DOHH2 (cell line): ENCODE data around the gene MT1F.

Source experiments
- H3F3A ChIP-seq: fragments of 200-600 bp; sonication (generic), shearing (Covaris generic); 2 replicates; pipeline ENCODE4 v1.6.0; 2016; ENCODE audit warnings: antibody characterized with exemption, mild to moderate bottlenecking; ENCODE audit not compliant: control insufficient read depth, insufficient read depth
- H3K27ac ChIP-seq: fragments of 200-600 bp; sonication (generic); 2 replicates; pipeline ENCODE4 v1.5.1; 2014; ENCODE audit warnings: low read depth, mild to moderate bottlenecking, low read length, moderate library complexity
- H3K27me3 ChIP-seq: fragments of 200-600 bp; sonication (generic); 2 replicates; pipeline ENCODE4 v1.6.1; 2014; ENCODE audit warnings: mild to moderate bottlenecking, low read length, mixed read lengths; ENCODE audit not compliant: control insufficient read depth
- H3K36me3 ChIP-seq: fragments of 200-600 bp; sonication (generic); 2 replicates; pipeline ENCODE4 v1.6.1; 2014; ENCODE audit warnings: mild to moderate bottlenecking, low read length, moderate library complexity, mixed read lengths; ENCODE audit not compliant: control insufficient read depth
- H3K4me1 ChIP-seq: fragments of 200-600 bp; sonication (generic); 2 replicates; pipeline ENCODE4 v1.6.1; 2014; ENCODE audit warnings: mild to moderate bottlenecking, low read length, mixed read lengths; ENCODE audit not compliant: control insufficient read depth
- H3K4me2 ChIP-seq: fragments of 200-600 bp; sonication (generic); 2 replicates; pipeline ENCODE4 v1.6.0; 2014; ENCODE audit warnings: mild to moderate bottlenecking, low read length, moderate library complexity
- H3K4me3 ChIP-seq: fragments of 200-600 bp; sonication (generic); 2 replicates; pipeline ENCODE4 v1.5.1; 2014; ENCODE audit warnings: mild to moderate bottlenecking, low read length, mixed read lengths
- H3K79me2 ChIP-seq: fragments of 200-600 bp; sonication (generic); 2 replicates; pipeline ENCODE4 v1.6.1; 2014; ENCODE audit warnings: mild to moderate bottlenecking, low read length, mixed read lengths; ENCODE audit not compliant: control insufficient read depth
- H3K9me2 ChIP-seq: fragments of 200-600 bp; sonication (generic); replicated peaks from 2 replicates; pipeline ENCODE4 v1.6.1; 2014; ENCODE audit warnings: mild to moderate bottlenecking, low read length, mixed read lengths; ENCODE audit not compliant: control insufficient read depth
- H3K9me3 ChIP-seq: fragments of 200-600 bp; sonication (generic); 2 replicates; pipeline ENCODE4 v1.6.1; 2014; ENCODE audit warnings: antibody characterized with exemption, low read length, mixed read lengths; ENCODE audit not compliant: control insufficient read depth, insufficient read depth
- H4K20me1 ChIP-seq: fragments of 200-600 bp; sonication (generic); 2 replicates; pipeline ENCODE4 v1.6.0; 2014; ENCODE audit warnings: low read depth, mild to moderate bottlenecking, antibody characterized with exemption, low read length, moderate library complexity; ENCODE audit not compliant: control insufficient read depth, insufficient read depth
- EZH2phosphoT487 ChIP-seq: fragments of 200-600 bp; sonication (generic); IDR thresholded peaks from 2 replicates; pipeline ENCODE4 v1.6.1; 2017; ENCODE audit warnings: borderline replicate concordance, mild to moderate bottlenecking, antibody characterized with exemption, low read length, moderate library complexity, mixed read lengths
- TF ChIP-seq, protein P1 (sequence below): fragments of 200-600 bp; sonication (generic); IDR thresholded peaks from one replicate; pipeline ENCODE4 v1.5.1; 2014; ENCODE audit warnings: antibody characterized with exemption, mild to moderate bottlenecking, low read depth, low read length; ENCODE audit not compliant: poor library complexity, severe bottlenecking

MT1F gene

DNA sequence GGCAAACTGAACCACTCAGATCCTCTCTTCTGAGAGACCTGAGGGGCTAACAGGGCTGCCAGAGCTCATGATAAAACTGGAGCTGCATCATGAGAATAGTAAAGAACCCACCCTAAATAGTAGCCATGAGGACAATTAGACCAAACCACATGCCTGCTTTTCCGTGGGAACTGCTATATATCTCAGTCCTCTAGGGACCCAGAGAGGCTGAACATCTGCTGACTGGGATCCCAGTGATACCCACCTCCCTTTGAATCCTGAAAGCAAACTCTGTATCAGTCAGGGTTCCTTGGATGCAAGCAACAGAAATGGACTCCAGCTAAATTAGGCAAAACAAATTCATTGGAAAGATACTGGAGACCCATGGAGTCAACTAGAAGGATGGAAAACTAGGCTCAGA is 31.0 kb downstream of the MT1F start:
- TF ChIP-seq EZH2phosphoT487: no peak
- TF ChIP-seq, protein P1, sequence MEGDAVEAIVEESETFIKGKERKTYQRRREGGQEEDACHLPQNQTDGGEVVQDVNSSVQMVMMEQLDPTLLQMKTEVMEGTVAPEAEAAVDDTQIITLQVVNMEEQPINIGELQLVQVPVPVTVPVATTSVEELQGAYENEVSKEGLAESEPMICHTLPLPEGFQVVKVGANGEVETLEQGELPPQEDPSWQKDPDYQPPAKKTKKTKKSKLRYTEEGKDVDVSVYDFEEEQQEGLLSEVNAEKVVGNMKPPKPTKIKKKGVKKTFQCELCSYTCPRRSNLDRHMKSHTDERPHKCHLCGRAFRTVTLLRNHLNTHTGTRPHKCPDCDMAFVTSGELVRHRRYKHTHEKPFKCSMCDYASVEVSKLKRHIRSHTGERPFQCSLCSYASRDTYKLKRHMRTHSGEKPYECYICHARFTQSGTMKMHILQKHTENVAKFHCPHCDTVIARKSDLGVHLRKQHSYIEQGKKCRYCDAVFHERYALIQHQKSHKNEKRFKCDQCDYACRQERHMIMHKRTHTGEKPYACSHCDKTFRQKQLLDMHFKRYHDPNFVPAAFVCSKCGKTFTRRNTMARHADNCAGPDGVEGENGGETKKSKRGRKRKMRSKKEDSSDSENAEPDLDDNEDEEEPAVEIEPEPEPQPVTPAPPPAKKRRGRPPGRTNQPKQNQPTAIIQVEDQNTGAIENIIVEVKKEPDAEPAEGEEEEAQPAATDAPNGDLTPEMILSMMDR: no peak

DNA sequence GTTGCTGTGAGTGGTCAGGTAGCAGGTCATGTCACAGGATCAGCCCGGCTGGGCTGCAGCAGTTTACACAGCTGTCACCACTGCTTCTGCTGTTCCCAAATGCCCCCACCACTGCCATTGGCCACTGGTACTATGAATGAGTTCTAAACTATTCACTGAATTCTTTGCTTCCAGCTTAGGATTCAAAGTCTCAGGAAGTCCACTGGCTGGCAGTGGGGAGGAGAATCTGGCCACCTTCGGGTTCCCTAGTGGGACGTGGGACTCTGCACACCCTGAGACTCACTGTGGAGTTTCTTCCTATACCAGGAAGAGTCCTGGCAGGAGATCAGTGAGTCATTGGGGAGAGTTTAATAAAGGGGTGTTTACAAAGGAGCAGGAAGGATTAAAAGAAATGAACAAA is 31.4 kb downstream of the MT1F start:
- Histone ChIP-seq H3K4me2 (no peak overlapping the region), H3K9me3 (no peaks in the 10 kb centered on the region), H3K36me3 (no peaks in the 10 kb centered on the region), H4K20me1 (no peaks in the 10 kb centered on the region), H3F3A (no peaks in the 10 kb centered on the region), H3K79me2 (no peaks in the 10 kb centered on the region), H3K27me3 (peaks cover 18% of the 10 kb centered on the region; the same call in 1 of the 2 replicates), H3K4me3 (no peak overlapping the region), H3K27ac (no peak overlapping the region), H3K9me2 (no peaks in the 10 kb centered on the region), H3K4me1 (no peaks in the 10 kb centered on the region)
- TF ChIP-seq, protein P1: no peak

More for the DNA sequence above, 31.0 kb downstream of the MT1F start:
- H3F3A ChIP-seq: no peaks in the 10 kb centered on the region
- H3K9me2 ChIP-seq: no peaks in the 10 kb centered on the region
- no peaks in the 10 kb centered on the region for H3K79me2 ChIP-seq
- no peaks in the 10 kb centered on the region for H3K9me3 ChIP-seq
- H4K20me1 ChIP-seq: no peaks in the 10 kb centered on the region
- no peaks in the 10 kb centered on the region for H3K4me1 ChIP-seq
- peaks cover 18% of the 10 kb centered on the region; the same call in 1 of the 2 replicates for H3K27me3 ChIP-seq
- no peaks in the 10 kb centered on the region for H3K36me3 ChIP-seq
- no peak overlapping the region for H3K4me2 ChIP-seq
- H3K4me3 ChIP-seq: no peak overlapping the region
- H3K27ac ChIP-seq: no peak overlapping the region

- TF ChIP-seq, protein P1: no peak
- TF ChIP-seq EZH2phosphoT487: no peak
- Histone ChIP-seq H3K27ac (no peak overlapping the region), H4K20me1 (no peaks in the 10 kb centered on the region), H3K79me2 (no peaks in the 10 kb centered on the region), H3K27me3 (peaks cover 18% of the 10 kb centered on the region; the same call in 1 of the 2 replicates), H3K9me3 (no peaks in the 10 kb centered on the region), H3K4me1 (no peaks in the 10 kb centered on the region), H3K4me2 (no peak overlapping the region), H3F3A (no peaks in the 10 kb centered on the region), H3K36me3 (no peaks in the 10 kb centered on the region), H3K4me3 (no peak overlapping the region), H3K9me2 (no peaks in the 10 kb centered on the region)
Measured at GRCh38 chr16:56690420-56691122, 32.8 kb downstream of the MT1F start.
